Smooth muscle cell (in vitro differentiated cells): Measurements from ENCODE around the gene SPAG9. TPM values are rescaled to one million over a fixed set of nuclear protein-coding genes. Genes with fewer than 3 reads are reported as not detected.

Experiments
- DNase-seq: peaks from one replicate; lab custom pipeline; 2025; ENCODE audit not compliant: unreplicated experiment; lab: John Stamatoyannopoulos, UW
- H2AFZ ChIP-seq: fragments of 200-600 bp; sonication (generic); 2 replicates; pipeline ENCODE4 v1.6.0; 2016; ENCODE audit warnings: antibody characterized with exemption, low read depth, mild to moderate bottlenecking
- H3F3A ChIP-seq: fragments of 200-600 bp; sonication (generic); 2 replicates; pipeline ENCODE4 v1.6.0; 2017; ENCODE audit warnings: antibody characterized with exemption, low read depth
- H3K27ac ChIP-seq: fragments of 200-600 bp; sonication (generic); 2 replicates; pipeline ENCODE4 v1.5.1; 2016; ENCODE audit warnings: low read depth, mild to moderate bottlenecking
- H3K27me3 ChIP-seq: fragments of 200-600 bp; sonication (generic); 2 replicates; pipeline ENCODE4 v1.6.1; 2016; ENCODE audit warnings: low read depth, mild to moderate bottlenecking
- H3K36me3 ChIP-seq: fragments of 200-600 bp; sonication (generic); 2 replicates; pipeline ENCODE4 v1.5.1; 2016; ENCODE audit warnings: low read depth
- H3K4me1 ChIP-seq: fragments of 200-600 bp; sonication (generic); 2 replicates; pipeline ENCODE4 v1.5.1; 2016; ENCODE audit warnings: low read depth
- H3K4me2 ChIP-seq: fragments of 200-600 bp; sonication (generic); 2 replicates; pipeline ENCODE4 v1.6.0; 2016; ENCODE audit warnings: mild to moderate bottlenecking
- H3K4me3 ChIP-seq: fragments of 200-600 bp; sonication (generic); 2 replicates; pipeline ENCODE4 v1.5.1; 2016; ENCODE audit warnings: mild to moderate bottlenecking
- H3K79me2 ChIP-seq: fragments of 200-600 bp; sonication (generic); 2 replicates; pipeline ENCODE4 v1.6.0; 2016; ENCODE audit warnings: low read depth, mild to moderate bottlenecking
- H3K9ac ChIP-seq: fragments of 200-600 bp; sonication (generic); 2 replicates; pipeline ENCODE4 v1.6.0; 2016; ENCODE audit warnings: low read depth
- H3K9me3 ChIP-seq: fragments of 200-600 bp; sonication (generic); replicated peaks from 2 replicates; pipeline ENCODE4 v1.5.1; 2016; ENCODE audit warnings: low read depth
- H4K20me1 ChIP-seq: fragments of 200-600 bp; sonication (generic); 2 replicates; pipeline ENCODE4 v1.6.0; 2016; ENCODE audit warnings: low read depth
- CTCF ChIP-seq: fragments of 200-600 bp; sonication (generic); IDR thresholded peaks from 2 replicates; pipeline ENCODE4 v1.5.1; 2017; ENCODE audit warnings: borderline replicate concordance, mild to moderate bottlenecking, antibody characterized with exemption; ENCODE audit not compliant: insufficient read depth, poor library complexity, severe bottlenecking
- WGBS: methylation state at CpG from one replicate; pipeline ENCODE4 v1.1.7; 2016; ENCODE audit warnings: low lambda C conversion rate; 5-methylcytosine and 5-hydroxymethylcytosine counted together
- polyA plus RNA-seq: library from polyadenylated mRNA; unstranded; fragments of >200 nt; fragmentation: Nextera tagmentation; extraction: Ambion mirVana; gene quantifications from 2 replicates; pipeline ENCODE4 v1.2.1, GENCODE V29; 2016
- total RNA-seq: library from RNA; depleted of rRNA; stranded (reverse); fragments of >200 nt; gene quantifications from 2 replicates; pipeline ENCODE4 v1.2.3, GENCODE V29; 2014

Gene SPAG9
- total and polyA plus RNA-seq, 2 experiments from 2014 or later = 29.1 to 64.8 TPM

- Histone ChIP-seq H4K20me1 (no peaks in the 10 kb centered on the region), H3K27me3 (no peaks in the 10 kb centered on the region), H3K79me2 (no peaks in the 10 kb centered on the region), H3K4me2 (no peak overlapping the region), H2AFZ (no peak overlapping the region), H3F3A (no peaks in the 10 kb centered on the region), H3K9ac (no peak overlapping the region), H3K4me3 (no peak overlapping the region), H3K36me3 (peaks cover 35% of the 10 kb centered on the region), H3K4me1 (no peaks in the 10 kb centered on the region), H3K27ac (no peak overlapping the region), H3K9me3 (no peaks in the 10 kb centered on the region)
- 94% methylated on average over 2 of the region's 2 CpGs for WGBS
- DNase-seq = no peak
- no peak for TF ChIP-seq CTCF
Observed at GRCh38 chr17:50993544-50993943, 127.1 kb downstream of the SPAG9 start.

DNA sequence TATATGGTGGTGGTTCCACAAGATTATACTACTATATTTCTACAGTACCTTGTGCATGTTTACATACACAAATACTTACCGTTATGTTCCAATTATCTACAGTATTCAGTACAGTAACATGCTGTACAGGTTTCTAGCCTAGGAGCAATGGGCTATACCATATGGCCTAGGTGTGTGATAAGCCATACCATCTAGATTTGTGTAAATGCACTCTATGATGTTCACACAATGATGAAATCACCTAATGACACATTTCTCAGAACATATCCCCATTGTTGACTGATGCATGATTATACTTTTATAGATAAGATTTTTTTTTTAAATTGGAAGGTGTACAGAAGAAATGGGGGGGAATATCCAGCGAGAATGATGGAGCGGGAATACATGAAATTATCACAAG, 131.5 kb downstream of the SPAG9 start:
- Histone ChIP-seq H3K9me3 (no peaks in the 10 kb centered on the region), H2AFZ (no peak overlapping the region), H3F3A (no peaks in the 10 kb centered on the region), H3K4me3 (no peak overlapping the region), H3K9ac (no peak overlapping the region), H3K27ac (no peak overlapping the region), H3K36me3 (peaks cover 36% of the 10 kb centered on the region), H3K4me1 (no peaks in the 10 kb centered on the region), H3K79me2 (no peaks in the 10 kb centered on the region), H3K27me3 (no peaks in the 10 kb centered on the region), H4K20me1 (no peaks in the 10 kb centered on the region), H3K4me2 (no peak overlapping the region)
- 98% methylated on average over 3 of the region's 3 CpGs for WGBS
- no peak for DNase-seq
- TF ChIP-seq CTCF = no peak

GRCh38 chr17:50988427-50988826, 132.2 kb downstream of the SPAG9 start:
- no peak overlapping the region for H3K4me2 ChIP-seq
- TF ChIP-seq CTCF = no peak
- no peaks in the 10 kb centered on the region for H3K9me3 ChIP-seq
- H3K4me1 ChIP-seq = no peaks in the 10 kb centered on the region
- H3K27ac ChIP-seq = no peak overlapping the region
- H3K4me3 ChIP-seq = no peak overlapping the region
- 98% methylated on average over 5 of the region's 5 CpGs for WGBS
- H3F3A ChIP-seq = no peaks in the 10 kb centered on the region
- no peaks in the 10 kb centered on the region for H3K79me2 ChIP-seq
- no peaks in the 10 kb centered on the region for H4K20me1 ChIP-seq
- peaks cover 32% of the 10 kb centered on the region for H3K36me3 ChIP-seq
- H3K9ac ChIP-seq = no peak overlapping the region
- DNase-seq = no peak
- no peaks in the 10 kb centered on the region for H3K27me3 ChIP-seq
- no peak overlapping the region for H2AFZ ChIP-seq

DNA sequence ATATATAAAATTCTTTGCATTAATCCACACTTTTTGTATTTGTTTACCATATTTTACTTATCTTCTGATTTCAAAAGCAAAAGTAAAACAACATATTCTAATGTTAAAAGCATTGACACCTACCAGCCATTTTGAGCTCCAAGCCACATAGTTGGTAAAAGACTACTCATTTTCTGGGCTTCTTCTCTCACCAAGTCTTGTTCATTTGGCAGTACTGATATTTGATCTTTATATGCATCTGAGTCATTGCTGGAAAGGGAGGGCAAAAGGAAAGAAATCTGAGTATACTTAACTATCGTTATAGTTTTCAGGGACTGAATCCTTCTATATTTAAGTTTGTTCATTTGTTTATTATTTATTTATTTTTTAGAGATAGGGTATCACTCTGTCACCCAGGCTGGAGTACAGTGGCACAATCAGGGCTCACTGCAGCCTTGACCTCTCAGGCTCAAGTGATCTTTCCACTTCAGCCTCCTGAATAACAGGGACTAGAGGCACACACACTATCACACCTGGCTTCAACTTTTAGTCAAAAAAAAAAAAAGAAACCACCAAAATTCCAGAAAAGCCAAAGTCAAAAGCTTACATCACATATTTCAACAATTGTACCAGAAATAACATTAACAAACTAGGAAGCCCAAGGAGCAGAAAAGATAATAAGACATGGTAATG, 133.5 kb downstream of the SPAG9 start:
- H3K9me3 ChIP-seq = no peaks in the 10 kb centered on the region
- no peak overlapping the region for H3K27ac ChIP-seq
- no peak overlapping the region for H2AFZ ChIP-seq
- no peak overlapping the region for H3K4me3 ChIP-seq
- no peak for TF ChIP-seq CTCF
- no peaks in the 10 kb centered on the region for H3F3A ChIP-seq
- no peaks in the 10 kb centered on the region for H3K27me3 ChIP-seq
- no peak for DNase-seq
- H3K9ac ChIP-seq = no peak overlapping the region
- H3K4me2 ChIP-seq = no peak overlapping the region
- H4K20me1 ChIP-seq = no peaks in the 10 kb centered on the region
- WGBS = 50% methylated on average over 1 of the region's 1 CpG
- no peaks in the 10 kb centered on the region for H3K79me2 ChIP-seq
- H3K4me1 ChIP-seq = no peaks in the 10 kb centered on the region
- peaks cover 32% of the 10 kb centered on the region for H3K36me3 ChIP-seq
